Renal cortical epithelial cell (primary cell): Measurements from ENCODE around the gene PIGK. TPM values are rescaled to one million over a fixed set of nuclear protein-coding genes. Genes with fewer than 3 reads are reported as not detected.
"Not testable (repeated sequence)": the region's sequence is repeated elsewhere in the genome, so short reads cannot be mapped to it uniquely, and the experiment has no call there.

ENCODE experiments used
- DNase-seq: peaks from one replicate; pipeline ENCODE4 v3.0.0-alpha.2; 2011; ENCODE audit warnings: low read depth
- total RNA-seq: library from RNA; depleted of rRNA; stranded (reverse); fragments of >200 nt; gene quantifications from 2 replicates; pipeline ENCODE4 v1.2.3, GENCODE V29; 2014

The PIGK gene
- total RNA-seq = 55.2 and 57.2 TPM in 2 replicates

DNA sequence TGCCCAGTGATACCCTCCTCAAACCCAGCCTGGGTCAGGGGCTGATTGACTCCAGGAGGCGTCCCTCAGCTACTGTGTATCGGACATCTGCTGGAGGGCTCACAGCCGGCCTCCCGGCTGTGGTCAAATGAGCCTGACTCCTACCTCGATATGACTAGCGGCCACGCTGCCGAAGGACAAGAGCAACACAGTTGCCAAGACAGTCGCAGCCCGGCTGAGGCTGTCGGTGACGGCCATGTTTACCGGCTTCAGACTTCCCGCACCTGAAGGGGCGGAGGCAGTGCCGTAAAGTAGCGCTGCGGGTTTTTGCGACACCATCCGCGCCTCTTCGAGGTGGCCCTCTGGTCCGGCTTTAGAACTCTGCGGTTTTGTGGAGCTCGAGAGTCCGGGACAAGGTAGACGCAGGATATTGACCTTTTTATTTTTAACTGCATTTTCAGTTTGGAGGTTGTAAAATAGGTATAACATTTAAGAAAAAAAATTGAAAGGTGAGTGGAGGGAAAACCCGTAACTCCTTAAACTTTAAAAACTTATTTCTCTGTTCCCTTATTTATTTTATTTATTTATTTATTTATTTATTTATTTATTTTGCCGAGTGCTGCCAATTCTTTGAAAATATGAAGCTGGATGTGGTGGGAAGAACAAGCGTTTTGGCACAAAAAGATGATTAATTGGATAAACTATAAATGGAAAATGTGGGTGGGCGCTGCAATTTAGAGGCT is at the start of gene PIGK:
Gene PIGK, minus strand, starts transcription at position 265 of the 722 bp plus-strand sequence. Its CDS starts 28 bp downstream, at position 237.
- DNase-seq = peak; percentile 84

DNA sequence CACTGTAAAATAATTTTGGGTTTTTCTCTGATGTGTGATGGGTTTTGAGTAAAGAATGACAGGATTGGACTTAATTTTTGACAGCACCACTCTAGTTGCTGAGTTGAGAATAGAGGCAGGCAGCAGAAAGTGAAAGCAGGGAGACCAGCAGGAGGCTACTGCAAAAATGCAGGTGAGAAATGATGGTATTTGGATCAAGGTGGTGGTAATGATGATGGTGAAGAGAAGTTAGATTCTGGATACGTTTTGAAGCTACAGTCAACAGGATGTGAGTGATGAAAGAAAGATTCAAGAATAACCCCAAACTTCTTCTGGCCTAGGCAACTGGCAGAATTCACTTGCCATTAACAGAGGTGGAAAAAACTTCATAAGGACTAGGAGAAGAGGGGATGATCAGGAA is 47.8 kb upstream of the PIGK start:
- DNase-seq = no peak

DNA sequence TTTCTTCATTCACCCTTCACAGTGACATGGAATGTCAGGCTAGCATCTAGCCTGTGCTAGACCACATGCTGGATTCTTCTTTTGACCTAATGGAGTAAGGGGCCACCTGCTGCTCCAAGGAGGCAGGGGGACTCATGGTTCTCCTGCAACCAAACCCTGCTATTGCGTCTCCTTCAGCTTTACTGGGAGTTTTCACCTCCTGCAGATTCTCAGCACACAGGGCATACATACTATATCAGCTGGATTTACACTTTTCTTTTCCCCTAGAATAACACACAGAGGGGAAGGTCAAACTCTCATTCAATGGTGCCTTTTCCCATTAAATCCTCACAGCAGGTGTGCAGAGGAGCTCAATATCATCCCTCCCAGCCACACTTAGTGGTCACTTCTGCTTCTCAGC is 46.0 kb upstream of the PIGK start:
- no peak for DNase-seq

DNA sequence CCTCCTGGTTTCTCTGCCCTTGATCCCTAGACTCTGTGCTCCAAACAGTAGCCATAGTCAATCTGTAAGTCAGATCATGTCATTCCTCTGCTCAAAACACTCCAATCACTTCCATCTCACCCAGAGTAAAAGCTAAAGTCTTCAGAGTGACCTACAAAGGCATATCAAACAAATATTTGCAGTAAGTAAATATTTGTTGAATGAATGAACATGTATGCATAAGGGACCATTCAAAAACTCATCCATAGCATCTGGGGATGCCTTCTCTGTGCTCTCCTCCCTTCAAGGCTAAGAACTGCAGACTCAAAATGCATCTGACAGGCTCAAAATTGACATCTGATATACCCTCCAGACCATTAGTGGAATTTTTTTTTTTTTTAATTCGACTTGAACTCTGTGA is 44.5 kb upstream of the PIGK start:
- DNase-seq = no peak

DNA sequence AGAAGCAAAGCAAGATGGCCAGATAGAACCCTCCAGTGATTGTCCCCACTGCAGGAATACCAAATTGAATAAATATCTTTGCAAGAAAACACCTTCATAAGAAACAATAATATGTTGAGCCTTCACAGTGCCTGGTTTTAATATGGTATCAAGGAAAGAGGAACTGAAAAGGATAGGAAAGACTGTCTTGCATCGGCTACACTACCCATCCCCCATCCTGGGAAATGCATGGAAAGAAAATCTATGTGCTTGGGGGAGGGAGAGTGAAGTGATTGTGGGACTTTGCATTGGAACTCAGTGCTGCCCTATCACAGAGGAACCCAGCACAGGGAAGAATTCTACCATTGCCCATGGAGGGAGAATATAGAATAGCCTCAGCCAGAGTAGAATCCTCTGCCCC is 34.0 kb upstream of the PIGK start:
- no peak for DNase-seq

DNA sequence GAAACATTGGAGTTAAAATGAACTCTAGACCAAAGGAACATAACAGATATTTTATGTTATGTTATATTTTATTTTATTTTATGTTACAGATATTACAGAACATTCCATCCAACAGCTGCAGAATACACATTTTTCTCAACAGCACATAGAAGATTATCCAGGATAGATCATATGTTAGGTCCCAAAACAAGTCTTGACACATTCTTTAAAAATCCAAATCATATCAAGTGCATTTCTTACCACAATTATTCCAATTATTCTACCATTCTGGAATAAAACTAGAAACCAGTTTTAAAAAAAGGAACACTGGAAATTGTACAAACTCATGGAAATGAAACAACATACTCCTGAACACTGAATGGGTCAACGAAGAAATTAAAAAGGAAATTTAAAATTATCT is 30.9 kb upstream of the PIGK start:
- no peak for DNase-seq

DNA sequence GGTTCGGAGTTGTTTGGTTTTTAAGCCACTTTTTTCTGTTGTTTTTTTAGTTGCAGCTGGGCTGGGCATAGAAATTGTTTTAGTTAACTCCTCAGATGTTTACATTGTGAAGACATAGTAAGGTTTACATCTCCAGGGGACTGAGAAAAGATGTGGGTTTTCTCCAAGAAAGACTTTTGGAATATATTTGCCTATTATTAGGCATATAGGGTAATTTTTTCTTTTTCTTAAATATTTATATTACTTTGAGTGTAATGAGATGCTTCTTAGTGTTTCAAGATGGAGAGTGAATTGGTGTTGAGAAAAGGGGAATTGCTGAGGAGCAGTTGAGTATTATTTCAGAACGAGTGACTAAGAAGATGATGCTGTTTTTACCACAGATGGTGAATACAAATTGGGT is 26.6 kb upstream of the PIGK start:
- DNase-seq = no peak

DNA sequence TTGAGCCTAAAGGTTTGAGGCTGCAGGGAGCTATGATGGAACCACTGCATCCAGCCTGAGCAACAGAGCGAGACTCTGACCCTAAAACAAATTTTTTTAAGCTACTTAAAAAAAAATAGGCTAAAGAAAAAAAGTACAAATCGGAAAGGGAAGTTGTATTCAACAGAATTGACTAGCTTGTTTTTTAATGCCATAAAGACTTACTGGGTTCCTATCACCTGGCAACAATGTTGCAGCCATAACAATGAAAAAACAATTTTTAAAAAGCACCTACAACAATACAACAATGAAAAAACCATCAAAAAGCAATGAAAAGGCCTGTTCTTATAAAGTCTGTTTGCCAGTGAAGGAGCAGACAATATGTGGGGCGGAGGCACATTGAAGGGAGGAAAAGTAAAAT is 20.1 kb upstream of the PIGK start:
- no peak for DNase-seq

DNA sequence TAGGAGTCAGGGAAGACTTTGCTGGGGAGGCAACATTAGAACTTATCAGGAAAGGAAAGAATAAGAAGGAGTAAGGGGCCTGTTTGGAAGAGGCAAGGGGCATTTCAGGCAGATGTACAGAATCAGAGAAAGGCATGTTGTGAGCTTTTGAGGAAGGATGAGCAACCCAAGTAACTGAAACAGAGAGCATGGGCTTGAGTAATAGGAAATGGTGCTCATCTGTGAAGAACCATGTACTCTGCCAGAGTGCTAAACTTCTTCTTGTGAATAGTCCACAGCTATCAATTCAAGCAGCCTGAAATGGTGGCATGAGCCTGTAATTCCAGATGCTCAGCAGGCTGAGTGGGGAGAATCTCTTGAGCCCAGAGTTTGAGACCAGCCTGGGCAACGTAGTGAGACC is 19.2 kb upstream of the PIGK start:
- no peak for DNase-seq

DNA sequence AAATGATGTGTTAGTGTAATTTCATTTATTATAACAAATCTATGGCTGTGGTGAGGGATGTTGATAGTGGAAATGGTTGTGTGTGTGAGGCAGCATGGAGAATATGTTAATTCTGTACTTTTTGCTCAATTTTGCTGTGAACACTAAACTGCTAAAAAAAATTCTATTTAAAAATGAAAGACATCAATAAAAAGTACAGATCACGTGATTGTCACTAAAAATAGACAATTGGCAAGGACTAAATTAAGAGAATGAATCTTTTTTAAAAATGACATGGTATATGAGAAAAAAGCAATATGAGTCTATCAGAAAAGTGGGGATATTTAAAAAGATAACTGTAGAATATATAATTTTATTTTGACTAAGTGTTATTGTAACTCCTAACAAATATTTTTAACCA is 15.7 kb upstream of the PIGK start:
- DNase-seq = no peak

DNA sequence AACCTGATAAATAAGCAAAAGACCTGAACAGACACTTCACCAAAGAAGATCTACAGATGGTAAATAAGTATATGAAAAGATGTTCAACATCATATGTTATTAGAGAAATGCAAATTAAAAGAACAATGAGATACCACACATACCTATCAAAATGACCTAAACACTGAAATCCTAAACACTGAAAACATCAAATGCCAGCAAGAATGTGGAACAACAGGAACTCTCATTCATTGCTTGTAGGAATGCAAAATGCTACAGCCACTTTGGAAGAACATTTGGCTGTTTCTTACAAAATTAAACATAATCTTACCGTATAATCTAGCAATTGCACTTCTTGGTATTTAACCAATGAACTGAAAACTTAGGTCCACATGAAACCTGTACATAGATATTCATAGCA is 14.9 kb upstream of the PIGK start:
- no peak for DNase-seq

DNA sequence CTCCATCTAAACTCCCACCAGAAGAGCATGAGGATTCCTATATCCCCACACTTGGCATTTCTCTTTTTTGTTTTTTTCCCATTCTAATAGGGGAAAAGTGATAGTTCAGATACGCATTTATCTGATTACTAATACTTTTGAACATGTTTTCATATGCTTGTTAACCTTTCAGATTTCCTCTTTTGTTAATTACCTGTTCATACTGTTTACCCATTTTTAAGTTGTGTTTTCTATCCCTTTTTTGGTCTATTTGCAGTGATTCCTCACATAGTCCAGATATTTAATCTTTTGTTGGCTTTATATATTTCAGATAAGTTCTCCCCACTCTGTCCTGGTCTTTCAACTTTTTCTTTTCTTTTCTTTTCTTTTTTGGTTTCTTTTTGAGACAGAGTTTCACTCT is 13.6 kb upstream of the PIGK start:
- DNase-seq = no peak

DNA sequence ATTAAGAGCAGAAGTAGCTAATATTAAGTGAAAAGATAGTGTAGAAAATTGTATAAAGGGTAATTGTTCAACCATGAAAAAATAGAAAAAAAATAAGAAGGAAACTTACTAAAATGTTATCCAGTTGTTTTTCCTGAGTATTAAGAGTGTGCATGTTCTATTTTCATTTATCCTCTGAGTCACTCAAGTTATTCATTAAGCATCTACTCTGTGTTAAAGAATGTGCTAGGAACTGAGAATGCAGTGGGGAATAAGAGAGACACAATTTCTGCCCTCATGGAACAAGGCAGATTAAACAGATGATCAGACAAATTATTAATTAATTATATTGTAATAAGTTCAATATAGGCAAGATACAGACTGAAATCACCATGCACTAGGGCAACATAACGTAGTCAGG is 10.8 kb upstream of the PIGK start:
- DNase-seq = peak; percentile 92

DNA sequence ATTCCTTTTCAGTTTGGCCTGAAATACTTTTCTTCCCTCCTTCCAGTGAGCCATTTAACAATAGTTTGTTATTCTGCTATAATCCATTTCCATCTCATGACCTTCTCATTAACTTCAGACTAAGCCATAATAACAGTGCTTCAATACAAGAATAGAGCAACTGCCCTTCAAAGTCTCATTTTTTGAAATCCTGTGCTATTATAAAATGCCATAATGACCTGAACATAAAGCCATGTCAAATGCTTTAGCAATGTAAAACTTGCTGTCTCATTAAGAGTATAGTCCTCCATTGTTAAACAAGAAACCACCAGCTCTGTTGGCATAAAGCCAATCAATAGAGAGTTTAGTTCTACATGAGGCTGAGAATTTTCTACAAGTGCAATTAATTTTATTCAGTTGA is 9.6 kb upstream of the PIGK start:
- peak; percentile 37 for DNase-seq

DNA sequence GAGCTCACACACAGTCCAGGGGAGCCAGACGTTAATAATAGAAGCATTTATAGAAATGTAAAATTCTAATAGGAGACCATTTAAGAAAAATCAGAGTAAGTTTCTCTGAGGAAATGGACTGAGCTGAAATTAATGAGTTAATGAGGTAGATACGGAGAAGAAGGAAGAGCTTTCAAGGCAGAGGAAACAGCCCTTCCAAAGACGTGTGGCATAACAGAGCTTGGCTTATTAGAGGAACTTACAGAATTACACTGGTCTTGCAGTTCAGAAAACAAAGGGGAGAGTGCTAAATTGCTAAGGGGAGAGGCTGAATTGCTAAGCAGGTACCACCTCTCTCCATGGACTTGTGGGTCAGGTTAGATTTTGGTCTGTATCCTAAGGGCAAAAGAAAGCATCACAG is 8.2 kb upstream of the PIGK start:
- no peak for DNase-seq

DNA sequence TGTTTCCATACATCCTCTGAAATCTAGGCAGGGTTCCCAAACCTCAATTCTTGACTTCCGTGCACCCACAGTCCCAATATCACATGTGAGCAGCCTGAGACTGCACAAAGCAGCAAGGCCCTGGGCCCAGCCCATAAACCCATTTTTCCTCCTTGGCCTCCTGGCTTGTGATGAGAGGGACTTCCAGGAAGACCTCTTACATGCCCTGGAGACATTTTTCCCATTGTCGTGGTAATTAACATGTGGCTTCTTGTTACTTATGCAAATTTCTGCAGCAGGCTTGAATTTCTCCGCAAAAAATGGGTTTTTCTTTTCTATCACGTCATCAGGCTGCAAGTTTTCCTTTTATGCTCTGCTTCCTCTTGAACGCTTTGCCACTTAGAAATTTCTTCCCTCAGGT is 3.3 kb upstream of the PIGK start:
- no peak for DNase-seq

DNA sequence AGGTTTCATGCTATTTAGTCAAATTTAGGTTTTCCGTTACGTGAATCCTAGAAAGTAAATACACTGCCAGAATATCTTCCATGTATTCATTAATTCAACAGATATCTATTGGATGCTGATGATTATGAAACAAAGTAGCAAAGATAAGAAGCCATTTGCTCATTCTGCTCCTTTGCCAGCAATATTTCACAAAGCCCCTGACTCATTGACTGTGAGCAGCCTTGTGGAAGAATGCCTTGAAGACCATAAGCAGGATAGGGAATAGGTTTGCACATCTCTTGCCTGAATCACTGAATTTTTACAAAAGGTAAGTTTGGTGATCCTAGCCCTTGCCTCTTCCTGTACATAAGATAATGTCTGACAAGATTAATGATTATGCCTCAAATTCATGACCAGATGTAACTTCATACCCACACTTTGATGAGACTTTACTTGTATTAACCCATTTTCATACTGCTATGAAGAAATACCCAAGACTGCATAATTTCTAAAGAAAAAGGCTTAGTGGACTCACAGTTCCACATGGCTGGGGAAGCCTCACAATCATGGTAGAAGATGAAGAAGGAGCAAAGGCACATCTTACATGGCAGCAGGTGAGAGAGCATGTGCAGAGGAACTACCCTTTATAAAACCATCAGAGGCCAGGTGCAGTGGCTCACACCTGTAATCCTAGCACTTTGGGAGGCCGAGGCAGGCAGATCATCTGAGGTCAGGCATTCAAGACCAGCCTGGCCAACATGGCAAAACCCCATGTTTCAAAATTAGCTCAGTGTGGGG is 1.6 kb upstream of the PIGK start:
- DNase-seq = peak; percentile 84

DNA sequence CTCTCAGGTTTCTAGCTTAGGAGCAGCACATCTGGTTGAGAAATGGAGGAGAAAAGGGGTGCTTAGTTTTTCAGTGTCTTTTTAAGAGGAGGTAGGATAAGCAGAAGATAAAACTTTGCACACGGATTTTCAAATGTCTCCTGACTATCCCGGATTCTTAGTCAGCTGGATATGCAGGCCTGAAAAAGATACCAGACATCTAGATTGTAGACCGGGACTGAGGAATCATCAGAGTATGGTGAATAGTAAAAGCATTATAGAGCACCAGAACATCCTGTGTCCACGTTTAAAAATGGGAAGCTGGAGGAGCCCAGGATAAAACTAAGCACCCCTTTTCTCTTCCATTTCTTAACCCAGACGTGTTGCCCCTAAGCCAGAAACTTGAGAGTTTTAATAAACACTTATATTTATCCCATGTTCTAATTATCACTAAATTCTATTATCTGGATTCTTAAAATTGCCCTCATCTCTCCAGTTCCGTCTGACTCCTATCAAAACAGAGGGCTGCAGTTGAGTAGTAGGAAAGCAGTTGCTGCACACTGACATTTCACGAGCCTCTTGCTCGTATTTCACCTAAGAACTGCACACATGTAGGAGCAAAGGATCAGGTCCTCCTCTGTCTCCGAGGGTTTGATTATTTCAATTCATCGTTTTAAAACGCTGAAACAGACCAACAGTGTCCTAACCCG is 609 bp downstream of the PIGK start:
- peak; percentile 26 for DNase-seq

DNA sequence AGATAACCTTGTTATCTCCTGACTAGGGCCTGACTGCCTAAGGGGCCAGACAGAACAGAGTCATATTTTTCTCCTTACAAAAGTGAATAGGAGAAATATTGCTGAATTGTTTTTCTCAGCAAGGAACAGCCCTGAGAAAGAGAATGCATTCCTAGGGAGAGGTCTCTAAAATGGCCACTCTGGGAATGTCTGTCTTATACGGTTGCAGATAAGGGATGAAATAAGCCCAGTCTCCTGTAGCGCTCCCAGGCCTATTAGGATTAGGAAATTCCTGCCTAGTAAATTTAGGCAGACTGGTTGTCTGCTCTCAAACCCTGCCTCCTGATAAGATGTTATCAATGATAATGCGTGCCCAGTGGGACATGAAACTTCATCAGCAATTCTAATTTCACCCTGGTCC is 15.2 kb downstream of the PIGK start:
- not testable (repeated sequence) for DNase-seq

DNA sequence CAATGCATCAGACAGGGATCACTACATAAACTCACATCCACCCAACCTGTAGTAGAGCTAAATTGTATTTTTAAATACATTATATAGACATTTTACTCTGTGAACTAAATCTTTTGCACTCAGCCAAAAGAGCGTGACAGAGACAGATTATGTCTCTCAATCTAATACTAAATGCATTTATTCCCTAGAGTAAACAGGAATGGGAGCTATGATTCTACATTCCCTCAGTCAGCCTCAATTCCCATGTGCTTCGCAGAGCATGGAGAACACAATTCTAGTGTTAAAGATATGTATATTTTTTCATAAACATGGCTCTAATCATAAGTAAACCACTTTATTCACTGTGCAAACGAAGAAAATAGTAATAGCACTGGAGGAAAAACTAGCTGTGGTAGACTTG is 16.5 kb downstream of the PIGK start:
- no peak for DNase-seq

DNA sequence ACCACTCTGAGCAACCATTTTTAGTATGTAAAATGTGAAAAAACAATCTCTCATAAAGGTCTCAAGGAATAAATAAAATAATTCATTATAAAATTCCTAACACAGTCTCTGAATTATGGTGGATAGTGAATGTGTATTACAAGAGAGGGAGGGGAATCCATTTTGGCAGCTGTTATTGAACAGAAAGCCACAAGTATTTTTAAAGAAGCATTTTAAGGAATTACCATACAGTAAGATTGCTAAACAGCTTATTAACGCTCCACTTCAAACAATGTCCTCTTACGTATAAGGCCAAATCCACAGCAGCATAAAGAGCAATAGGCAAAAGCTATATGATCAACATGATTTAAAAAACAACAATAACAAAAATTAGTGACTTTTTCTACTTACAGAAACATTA is 18.4 kb downstream of the PIGK start:
- no peak for DNase-seq

DNA sequence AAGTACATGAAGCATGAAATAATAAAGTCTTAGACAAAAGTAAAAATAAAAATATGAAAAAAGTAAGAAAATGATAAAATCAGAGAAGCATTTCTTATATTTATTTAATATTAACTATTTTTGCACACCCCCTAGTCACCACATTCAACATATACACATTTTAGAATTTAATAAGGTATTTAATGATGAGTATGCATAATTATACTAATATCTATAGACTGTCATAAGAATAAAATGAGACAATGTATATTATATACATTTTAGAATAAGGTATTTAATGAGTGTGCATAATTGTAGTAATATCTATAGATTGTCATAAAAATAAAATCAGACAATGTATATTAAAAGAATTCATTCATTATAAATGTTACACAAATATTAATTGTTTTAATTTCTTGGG is 18.9 kb downstream of the PIGK start:
- DNase-seq = no peak

DNA sequence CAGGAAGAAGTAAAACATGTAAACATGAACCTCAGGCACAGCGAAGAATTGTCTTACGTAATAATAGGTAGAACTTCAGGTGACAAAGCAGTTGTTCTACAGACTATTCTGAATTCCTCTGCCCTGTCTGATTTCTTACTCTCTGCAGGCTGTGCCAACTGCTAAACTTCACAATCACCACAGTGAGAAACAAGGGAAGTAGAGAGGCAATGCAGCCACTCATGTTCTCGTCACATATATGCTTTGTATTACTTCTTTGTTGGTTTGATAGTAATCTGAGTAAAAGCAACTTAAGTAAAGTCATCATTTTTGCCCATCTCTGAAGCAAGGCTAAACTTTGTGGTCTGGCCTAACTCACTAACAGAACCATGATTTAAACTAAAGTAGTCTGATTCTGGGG is 21.9 kb downstream of the PIGK start:
- DNase-seq = no peak
